Left colon (tissue), 2 donors: ENCODE measurements around the gene ERVFRD-1. TPM values are rescaled to one million over a fixed set of nuclear protein-coding genes. Genes with fewer than 3 reads are reported as not detected.

Source experiments
- ATAC-seq: fragments of 200-7000 bp; cut with Tn5 transposase; one replicate; pipeline ENCODE4 v1.9.1; 2020; ENCODE audit warnings: mild to moderate bottlenecking, moderate library complexity
- DNase-seq, 2 donors: peaks; one replicate each; pipeline ENCODE4 v3.0.0-alpha.2; 2020
- intact Hi-C, 2 donors: fragments of 100-400 bp; cut with DNase I in 1 of 2; cut with micrococcal nuclease in 1 of 2; formaldehyde crosslinking; loops; one replicate each; pipeline versions ENCODE4 v1.11.2 to v1.14.0; 2022; cut with DNase I, micrococcal nuclease
- total RNA-seq, 2 donors: library from RNA; stranded (reverse); fragmentation: NEBNext Ultra II Directional; extraction: Animal tissue kit (Norgen Biotek cat#: 25700); gene quantifications; one replicate each; pipeline ENCODE4 v1.2.1, GENCODE V29; 2021
- donor health status: DM: no; HTN: no; CAD: no.
- donor health status: DM: yes; HTN: yes; CAD: no.

Gene ERVFRD-1
- total RNA-seq, 2 donors from 2014 or later = 0.09 to 0.14 TPM

DNA sequence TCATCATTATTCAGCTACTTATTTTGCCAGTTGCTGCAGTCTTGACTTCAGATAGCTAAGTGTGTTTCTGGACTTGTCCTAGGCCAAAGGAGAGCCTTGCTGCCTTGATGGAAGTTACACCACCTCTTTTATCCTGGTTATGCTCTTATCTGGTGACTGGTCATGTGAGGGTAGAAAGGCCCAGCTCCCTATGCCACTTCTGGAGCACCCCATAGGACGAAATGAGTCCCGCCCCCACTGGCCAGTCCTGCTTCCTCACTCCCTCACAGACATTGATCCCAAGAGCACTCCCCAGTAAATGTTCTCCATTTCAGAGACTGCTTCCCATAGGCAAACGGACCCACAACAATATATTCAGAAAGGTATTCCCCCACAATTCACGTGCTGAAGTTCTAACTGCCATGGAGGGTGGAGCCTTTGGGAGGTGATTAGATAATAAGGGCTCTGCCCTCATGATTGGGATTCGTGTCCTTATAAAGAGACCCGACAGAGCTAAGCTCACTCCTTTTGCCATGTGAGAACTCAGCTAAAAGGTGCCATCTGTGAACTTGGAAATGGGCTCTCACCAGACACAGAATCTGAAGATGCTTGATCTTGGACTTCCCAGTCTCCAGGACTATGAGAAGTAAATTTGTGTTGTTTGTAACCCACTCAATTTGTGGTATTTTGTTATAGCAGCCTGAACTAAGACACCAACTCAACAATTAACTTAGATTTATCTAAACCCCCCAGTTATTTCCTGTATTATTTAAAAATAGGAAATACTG is 45.9 kb downstream of the ERVFRD-1 start:
- DNase-seq = no peak
- intact Hi-C loops = loop anchor here in 1 of 2 donors (5.0 kb wide), 1 partner anchor 113 kb away; no protein-coding TSS in a partner anchor
- ATAC-seq = no peak

DNA sequence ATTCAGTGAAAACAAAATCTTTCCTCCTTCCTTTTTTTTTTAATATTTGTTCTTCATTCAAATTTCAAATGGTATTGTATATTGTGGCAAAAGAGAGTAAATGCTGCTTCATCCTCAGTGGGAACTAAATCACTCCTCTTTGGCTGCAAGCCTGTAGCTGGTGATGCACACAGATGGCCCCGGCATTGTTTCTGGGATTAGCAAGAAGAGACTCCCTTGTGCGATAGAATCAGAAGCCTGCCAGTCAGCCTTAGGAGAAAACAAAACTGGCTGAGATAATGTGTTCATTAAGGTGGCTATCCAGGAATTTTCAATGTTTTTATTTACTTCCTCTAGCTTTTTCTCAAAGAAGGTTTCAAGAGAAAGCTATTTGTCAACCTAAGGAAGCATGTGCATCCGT is 46.7 kb downstream of the ERVFRD-1 start:
- DNase-seq (no peak), ATAC-seq (no peak)
- intact Hi-C loops = loop anchor here in 1 of 2 donors (5.0 kb wide), 1 partner anchor 113 kb away; no protein-coding TSS in a partner anchor

DNA sequence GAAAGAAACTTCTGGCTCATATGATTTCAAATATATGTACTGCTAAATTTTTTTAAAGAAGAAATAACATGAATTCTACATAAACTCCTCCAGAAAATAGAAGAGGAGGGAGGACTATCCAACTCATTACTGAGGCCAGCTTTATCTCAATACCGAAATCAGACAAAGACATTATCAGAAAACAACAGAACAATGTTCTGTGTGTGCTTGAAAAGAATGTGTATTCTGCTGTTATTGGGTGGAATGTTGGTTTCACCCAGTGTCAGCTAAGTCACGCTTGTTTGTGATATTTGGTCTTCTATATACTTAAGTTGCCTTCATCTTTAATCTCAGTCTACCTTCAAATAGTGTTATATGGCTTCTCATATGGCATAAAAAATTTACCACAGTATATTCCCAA is 48.8 kb downstream of the ERVFRD-1 start:
- no peak for DNase-seq
- intact Hi-C loops = no loop called here
- no peak for ATAC-seq

DNA sequence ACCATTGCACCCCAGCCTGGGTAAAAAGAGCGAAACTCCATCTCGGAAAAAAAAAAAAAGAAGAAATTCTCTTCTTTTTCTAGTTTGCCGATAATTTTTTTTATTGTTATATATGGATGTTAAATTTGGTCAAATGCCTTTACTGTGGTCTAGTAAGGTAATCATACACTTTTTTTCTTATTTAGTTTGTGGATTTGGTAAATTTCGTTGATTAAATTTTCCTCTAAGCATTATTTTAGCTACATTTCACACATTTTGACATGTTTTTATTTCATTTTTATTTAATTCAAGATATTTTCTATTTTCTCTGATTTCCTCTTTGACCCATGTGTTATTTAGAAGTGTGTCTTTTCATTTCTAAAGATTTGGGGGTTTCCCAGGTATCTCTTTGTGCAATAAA is 49.4 kb downstream of the ERVFRD-1 start:
- ATAC-seq (no peak), DNase-seq (no peak)
- intact Hi-C loops = no loop called here

DNA sequence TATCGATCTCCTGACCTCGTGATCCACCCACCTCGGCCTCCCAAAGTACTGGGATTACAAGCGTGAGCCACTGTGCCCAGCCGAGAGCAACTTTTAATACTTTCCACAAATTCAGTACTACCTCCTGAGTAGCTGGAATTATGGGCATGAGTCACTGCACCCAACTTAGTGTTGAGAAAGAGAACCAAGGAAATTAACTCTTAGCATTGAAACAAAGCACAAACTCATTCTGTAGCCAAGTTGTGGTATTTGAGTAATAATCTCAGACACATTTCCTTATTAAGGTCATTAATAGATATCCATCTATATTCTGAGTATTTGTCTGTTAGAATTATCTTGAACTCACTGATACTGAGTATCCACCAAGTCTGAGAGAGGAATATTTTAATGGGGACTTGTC is 53.1 kb downstream of the ERVFRD-1 start:
- DNase-seq = no peak
- intact Hi-C loops = no loop called here
- no peak for ATAC-seq

DNA sequence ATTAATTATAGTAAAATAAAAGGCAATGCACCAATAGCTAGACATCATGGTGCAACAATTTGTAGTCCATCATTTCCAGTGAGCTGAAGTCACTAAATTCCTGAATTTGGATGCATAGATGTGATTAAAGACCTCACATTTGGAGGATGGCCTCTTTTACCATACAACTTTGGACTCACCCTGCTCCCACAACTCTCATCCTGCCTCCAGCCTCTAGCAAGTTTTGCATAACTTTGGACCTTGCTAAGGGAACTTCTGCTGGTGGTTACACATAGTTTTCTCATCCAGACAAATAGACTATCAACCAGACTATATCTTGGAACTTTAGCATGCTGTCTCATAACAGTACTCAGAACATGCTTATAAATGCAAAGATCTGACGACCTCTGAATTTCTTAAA is 54.7 kb downstream of the ERVFRD-1 start:
- intact Hi-C loops = no loop called here
- ATAC-seq = no peak
- no peak for DNase-seq

DNA sequence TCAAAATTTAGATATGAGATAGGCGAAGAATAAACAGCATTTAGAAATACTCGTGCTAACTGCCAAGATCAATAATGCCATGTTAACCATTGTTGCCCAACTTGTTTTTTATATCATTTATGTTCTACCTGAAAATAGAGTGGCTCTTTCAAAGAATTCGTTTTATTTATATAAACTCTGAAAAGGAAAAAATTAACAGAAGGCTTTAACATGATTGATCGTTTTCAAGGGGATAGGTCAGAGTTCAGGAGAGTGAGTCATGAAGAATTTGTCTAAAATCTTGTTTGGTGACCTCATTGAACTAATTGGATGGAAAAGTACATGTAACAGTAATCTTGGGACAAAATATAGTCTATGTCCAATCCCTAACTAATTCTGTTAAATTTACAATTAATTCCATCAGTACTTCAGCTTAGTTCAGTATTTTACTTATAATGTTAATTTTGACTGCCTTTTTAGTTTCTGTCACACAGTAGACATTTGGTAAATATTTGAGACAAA is 56.3 kb downstream of the ERVFRD-1 start:
- ATAC-seq (no peak), DNase-seq (no peak)
- intact Hi-C loops = no loop called here

DNA sequence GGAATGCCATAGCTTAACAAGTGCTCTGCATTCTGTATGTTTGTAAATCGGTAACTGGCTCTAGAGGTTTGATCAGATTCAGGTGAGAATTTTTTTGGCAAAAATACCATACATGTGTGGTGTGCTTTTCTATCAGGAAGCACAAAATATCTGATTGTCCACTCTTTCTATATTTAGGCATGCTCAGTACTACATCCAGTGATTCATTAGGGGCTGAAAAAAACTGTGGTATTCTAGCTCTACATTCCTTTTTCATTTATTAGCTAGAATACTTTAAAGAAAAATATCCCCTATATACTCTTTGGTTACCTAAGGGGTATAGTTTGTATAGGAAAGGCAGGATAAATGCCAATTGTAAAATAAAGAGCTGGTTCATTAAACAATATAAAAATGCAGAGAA is 56.8 kb downstream of the ERVFRD-1 start:
- DNase-seq = no peak
- ATAC-seq = no peak
- intact Hi-C loops = no loop called here

DNA sequence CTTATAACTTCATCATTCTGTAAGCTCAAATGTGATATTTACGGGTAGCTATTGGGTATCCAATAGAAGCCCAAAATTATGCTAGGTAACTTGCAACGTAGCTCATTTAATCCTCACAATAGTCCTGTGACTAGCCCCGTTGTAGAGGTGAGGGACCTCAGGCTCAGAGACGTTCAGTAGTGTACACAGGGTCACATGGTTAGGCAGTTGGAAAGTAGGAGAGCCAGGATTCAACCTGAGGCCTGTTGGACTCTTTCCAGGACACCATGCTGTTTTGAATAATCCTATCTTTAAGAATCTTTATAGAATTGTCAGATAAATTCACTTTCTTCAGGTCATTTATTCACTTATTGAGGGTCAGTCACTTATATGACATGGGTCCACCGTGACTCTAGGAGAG is 58.2 kb downstream of the ERVFRD-1 start:
- DNase-seq = no peak
- no peak for ATAC-seq
- intact Hi-C loops = no loop called here

Other genes with a start within 250 kb of the ERVFRD-1 start
- not detected for gene GCM2, start 229.7 kb downstream of the ERVFRD-1 start, total RNA-seq
- gene SYCP2L, start 224.7 kb downstream of the ERVFRD-1 start, total RNA-seq = under 1 TPM in 1 of 2 donors, not detected in 1; 0.18 TPM
- gene ELOVL2, start 67.4 kb downstream of the ERVFRD-1 start, total RNA-seq = under 1 TPM in 1 of 2 donors, not detected in 1; 0.14 TPM
- 1 to 10 TPM; 5.1 to 5.5 TPM for gene SMIM13, start 17.9 kb downstream of the ERVFRD-1 start, total RNA-seq
- gene NEDD9, start 120.9 kb upstream of the ERVFRD-1 start, total RNA-seq = 10 to 100 TPM; 58.9 to 84.8 TPM